ENCODE data around the gene CCNY. TPM values are rescaled to one million over a fixed set of nuclear protein-coding genes. Genes with fewer than 3 reads are reported as not detected.

CCNY gene
- polyA plus RNA-seq, 1 experiment, result 39.0 TPM

DNA sequence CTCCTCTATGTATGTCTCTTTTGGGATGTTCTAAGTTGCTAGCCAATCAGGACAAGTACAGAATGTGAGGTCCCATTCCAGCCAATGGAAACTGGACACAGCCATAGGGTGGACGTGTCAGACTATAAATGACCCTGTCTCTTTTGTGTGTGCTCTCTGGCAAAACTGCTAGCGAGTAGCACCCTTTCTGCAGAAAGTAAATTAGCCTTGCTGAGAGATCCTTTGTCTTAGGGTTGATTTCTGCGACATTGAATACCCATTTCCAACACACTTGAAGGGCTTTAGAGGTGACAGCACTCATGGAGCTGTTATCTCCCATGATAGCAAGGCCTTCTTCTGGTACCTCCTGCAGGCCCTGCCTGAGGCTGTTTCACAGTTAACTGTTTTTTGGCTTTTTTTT, 107.5 kb downstream of the CCNY start:
- TF ChIP-seq, protein P1, sequence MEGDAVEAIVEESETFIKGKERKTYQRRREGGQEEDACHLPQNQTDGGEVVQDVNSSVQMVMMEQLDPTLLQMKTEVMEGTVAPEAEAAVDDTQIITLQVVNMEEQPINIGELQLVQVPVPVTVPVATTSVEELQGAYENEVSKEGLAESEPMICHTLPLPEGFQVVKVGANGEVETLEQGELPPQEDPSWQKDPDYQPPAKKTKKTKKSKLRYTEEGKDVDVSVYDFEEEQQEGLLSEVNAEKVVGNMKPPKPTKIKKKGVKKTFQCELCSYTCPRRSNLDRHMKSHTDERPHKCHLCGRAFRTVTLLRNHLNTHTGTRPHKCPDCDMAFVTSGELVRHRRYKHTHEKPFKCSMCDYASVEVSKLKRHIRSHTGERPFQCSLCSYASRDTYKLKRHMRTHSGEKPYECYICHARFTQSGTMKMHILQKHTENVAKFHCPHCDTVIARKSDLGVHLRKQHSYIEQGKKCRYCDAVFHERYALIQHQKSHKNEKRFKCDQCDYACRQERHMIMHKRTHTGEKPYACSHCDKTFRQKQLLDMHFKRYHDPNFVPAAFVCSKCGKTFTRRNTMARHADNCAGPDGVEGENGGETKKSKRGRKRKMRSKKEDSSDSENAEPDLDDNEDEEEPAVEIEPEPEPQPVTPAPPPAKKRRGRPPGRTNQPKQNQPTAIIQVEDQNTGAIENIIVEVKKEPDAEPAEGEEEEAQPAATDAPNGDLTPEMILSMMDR (IDR thresholded peaks at IDR 0.05; ENCODE audit: insufficient read depth, low read depth, low read length), result no peak
- POLR2A ChIA-PET, result no interaction called here
- Histone ChIP-seq H3K4me3 (ENCODE audit: low read depth, low read length) (no peak overlapping the region), H3K36me3 (ENCODE audit: control insufficient read depth, insufficient read depth, low read length) (no peaks in the 10 kb centered on the region), H3K27me3 (ENCODE audit: control insufficient read depth, insufficient read depth, low read length) (no peaks in the 10 kb centered on the region)
- no peak for DNase-seq (ENCODE audit: low read depth)
- CTCF ChIA-PET, result no interaction called here

DNA sequence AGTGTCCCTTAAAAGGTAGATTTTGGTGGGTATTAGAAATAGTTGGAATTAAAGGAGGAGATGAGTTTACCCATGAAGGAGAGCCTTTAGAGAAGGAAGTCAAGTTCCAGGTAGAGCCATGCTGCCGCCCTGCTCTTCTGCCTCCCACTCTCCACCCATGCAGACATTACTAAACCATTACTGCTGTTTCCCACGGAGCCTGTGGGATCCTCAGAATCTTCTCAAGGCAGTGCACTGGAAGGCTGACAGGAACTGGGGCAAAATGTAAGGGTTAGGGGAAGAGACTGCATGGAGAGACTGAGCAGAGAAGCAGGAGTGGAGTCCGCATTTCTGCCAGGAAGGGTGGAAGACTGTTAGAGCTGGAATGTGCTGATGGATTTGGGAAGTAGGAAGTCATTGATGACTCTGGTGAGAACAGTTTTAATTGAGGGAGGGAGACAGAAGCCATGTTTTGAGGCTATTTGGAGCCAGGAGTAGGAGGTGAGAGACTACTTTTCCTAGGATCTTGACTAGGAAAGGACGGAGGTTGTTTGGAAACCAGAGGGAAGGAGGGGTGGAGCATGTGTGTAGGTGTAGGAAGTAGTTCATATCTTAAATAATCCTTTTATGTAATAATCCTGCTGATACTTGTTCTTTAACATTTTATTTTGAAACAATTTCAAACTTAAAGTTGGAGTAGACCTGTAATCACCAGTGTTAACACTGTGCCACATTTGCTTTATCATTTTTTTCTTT, 109.0 kb downstream of the CCNY start:
- TF ChIP-seq, protein P1 (IDR thresholded peaks at IDR 0.05; ENCODE audit: insufficient read depth, low read depth, low read length), result no peak
- H3K27me3 ChIP-seq (ENCODE audit: control insufficient read depth, insufficient read depth, low read length), result no peaks in the 10 kb centered on the region
- POLR2A ChIA-PET, result no interaction called here
- CTCF ChIA-PET, result no interaction called here
- no peaks in the 10 kb centered on the region for H3K36me3 ChIP-seq (ENCODE audit: control insufficient read depth, insufficient read depth, low read length)
- no peak for DNase-seq (ENCODE audit: low read depth)
- H3K4me3 ChIP-seq (ENCODE audit: low read depth, low read length), result no peak overlapping the region

DNA sequence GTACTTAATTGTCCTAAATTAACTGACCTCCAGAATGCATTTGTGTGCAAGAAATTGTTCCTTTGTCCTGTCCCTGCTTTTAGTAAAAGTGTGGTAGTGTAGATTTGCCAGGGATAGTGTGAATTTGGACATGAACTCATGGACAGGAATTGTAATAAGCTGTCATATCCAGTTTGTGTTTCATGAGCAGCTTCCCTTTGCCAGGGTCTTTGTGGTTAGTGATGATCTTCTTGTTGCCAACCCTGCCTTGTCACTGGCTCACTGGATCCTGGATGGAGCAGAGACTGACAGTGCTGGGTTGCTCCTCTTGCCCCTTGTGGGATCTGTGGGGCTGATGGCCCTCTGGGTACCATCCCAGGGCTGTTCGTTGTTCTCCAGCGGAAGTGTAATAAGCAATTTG, 110.1 kb downstream of the CCNY start:
- DNase-seq (ENCODE audit: low read depth), result no peak
- CTCF ChIA-PET, result no interaction called here
- no peak overlapping the region for H3K4me3 ChIP-seq (ENCODE audit: low read depth, low read length)

DNA sequence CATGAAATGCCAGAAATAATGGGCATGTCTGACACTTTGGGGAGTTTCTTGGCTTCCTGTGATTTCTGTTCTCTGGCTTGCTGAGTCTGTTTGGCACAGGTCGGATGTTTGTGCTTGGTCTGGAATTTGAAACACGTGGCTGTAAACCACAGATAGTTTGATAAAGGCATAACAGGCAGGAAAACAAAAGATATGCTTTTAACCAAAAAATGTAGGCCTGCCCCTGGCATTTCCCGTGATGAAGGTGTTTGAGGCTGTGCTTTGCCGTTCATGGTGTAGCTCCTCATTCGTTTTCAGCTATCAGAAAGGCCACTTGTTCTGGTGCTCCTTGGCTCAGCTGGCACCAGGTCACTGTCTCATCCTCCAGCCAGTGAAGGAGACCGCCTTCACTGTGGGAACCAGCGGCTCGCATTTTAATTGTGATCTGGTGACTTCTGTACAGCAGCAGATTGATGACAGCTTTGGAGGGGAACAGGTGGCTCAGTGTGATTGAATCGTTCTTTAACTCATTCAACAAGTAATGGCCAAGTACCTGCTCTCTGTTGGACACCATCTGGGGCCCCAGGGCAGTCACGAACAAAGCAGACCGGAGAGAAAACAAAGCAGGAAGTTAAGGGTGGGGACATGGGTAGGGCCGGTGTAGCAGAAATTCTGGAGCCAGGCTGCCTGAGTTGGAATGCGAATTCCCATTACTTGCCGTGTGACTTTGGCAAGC, 111.5 kb downstream of the CCNY start:
- no peaks in the 10 kb centered on the region for H3K36me3 ChIP-seq (ENCODE audit: control insufficient read depth, insufficient read depth, low read length)

More for the DNA sequence above, 110.1 kb downstream of the CCNY start:
- Histone ChIP-seq H3K27me3 (ENCODE audit: control insufficient read depth, insufficient read depth, low read length) (no peaks in the 10 kb centered on the region), H3K36me3 (ENCODE audit: control insufficient read depth, insufficient read depth, low read length) (no peaks in the 10 kb centered on the region)
- POLR2A ChIA-PET, result no interaction called here
- TF ChIP-seq, protein P1 (IDR thresholded peaks at IDR 0.05; ENCODE audit: insufficient read depth, low read depth, low read length), result no peak

More for the DNA sequence above, 111.5 kb downstream of the CCNY start:
- ChIA-PET POLR2A (no interaction called here), CTCF (no interaction called here)
- TF ChIP-seq, protein P1 (IDR thresholded peaks at IDR 0.05; ENCODE audit: insufficient read depth, low read depth, low read length), result no peak
- Histone ChIP-seq H3K4me3 (ENCODE audit: low read depth, low read length) (no peak overlapping the region), H3K27me3 (ENCODE audit: control insufficient read depth, insufficient read depth, low read length) (no peaks in the 10 kb centered on the region)
- no peak for DNase-seq (ENCODE audit: low read depth)

Measured in BJ (cell line).